Thoracic aorta (tissue), 2 donors: ENCODE results near the gene CHRNB2. TPM values are rescaled to one million over a fixed set of nuclear protein-coding genes. Genes with fewer than 3 reads are reported as not detected.

Source experiments
- ATAC-seq: fragments of 150-250 bp; one replicate; pipeline ENCODE4 v1.8.0; 2017; ENCODE audit warnings: low read depth; ENCODE audit not compliant: insufficient number of reproducible peaks, low FRiP score
- DNase-seq: peaks from one replicate; pipeline ENCODE4 v3.0.0-alpha.2; 2020; ENCODE audit warnings: low spot score
- H3K27ac ChIP-seq, 2 donors: fragments of 200-600 bp; sonication (generic); 1 replicate in 1 of 2; 2 replicates in 1 of 2; pipeline ENCODE4 v1.5.1; 2016; ENCODE audit warnings: mild to moderate bottlenecking in 2 of 2, moderate library complexity in 2 of 2
- H3K27me3 ChIP-seq: fragments of 200-600 bp; sonication (generic); replicated peaks from 2 replicates; pipeline ENCODE4 v1.6.0; 2016; ENCODE audit warnings: mild to moderate bottlenecking; ENCODE audit not compliant: insufficient read depth
- H3K36me3 ChIP-seq: fragments of 200-600 bp; sonication (generic); one replicate; pipeline ENCODE4 v1.5.1; 2016
- H3K4me1 ChIP-seq, 2 donors: fragments of 200-600 bp; sonication (generic); 1 replicate in 1 of 2; 2 replicates in 1 of 2; pipeline versions ENCODE4 v1.5.1 to v1.6.0; 2016; ENCODE audit warnings: low read depth in 2 of 2, mild to moderate bottlenecking in 1 of 2; ENCODE audit not compliant: control insufficient read depth in 1 of 2
- H3K4me3 ChIP-seq: fragments of 200-600 bp; sonication (generic); 2 replicates; pipeline ENCODE4 v1.5.1; 2016; ENCODE audit warnings: mild to moderate bottlenecking
- H3K9me3 ChIP-seq: fragments of 200-600 bp; sonication (generic); 2 replicates; pipeline ENCODE4 v1.5.1; 2016
- total RNA-seq, 2 donors: library from RNA; depleted of rRNA; stranded (reverse); fragments of >200 nt; gene quantifications; one replicate each; pipeline versions ENCODE4 v1.1.0 to v1.2.3, GENCODE V29; 2016
- TF ChIP-seq, protein P1 (sequence below): fragments of 200-600 bp; sonication (generic); IDR thresholded peaks from one replicate; pipeline ENCODE4 v1.5.1; 2019; ENCODE audit warnings: antibody characterized with exemption

Gene CHRNB2
- total RNA-seq, 2 donors from 2014 or later, result not detected

DNA sequence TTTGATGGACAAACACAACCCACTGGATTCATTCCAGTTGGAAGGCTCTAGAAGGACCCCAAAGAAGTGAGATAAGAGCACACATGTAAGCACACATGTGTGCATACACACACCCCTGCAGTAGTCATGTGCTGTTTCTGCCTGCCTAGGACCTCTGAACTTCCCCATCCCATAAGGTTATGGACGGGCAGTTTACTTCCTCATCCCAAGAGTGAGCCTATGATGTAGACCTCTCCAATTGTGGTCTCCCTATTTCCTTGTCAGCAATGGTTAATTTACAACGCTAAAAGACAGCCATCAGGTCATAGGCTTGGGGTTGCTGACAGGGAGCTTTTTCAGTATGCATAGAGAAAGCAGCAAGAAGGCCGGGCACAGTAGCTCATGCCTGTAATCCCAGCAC lies 55.8 kb downstream of the CHRNB2 start:
- Histone ChIP-seq H3K4me1 (peaks cover 8 to 27% of the 10 kb centered on the region in 2 donors), H3K4me3 (no peak overlapping the region), H3K27ac (no peak overlapping the region), H3K36me3 (no peaks in the 10 kb centered on the region), H3K27me3 (no peaks in the 10 kb centered on the region), H3K9me3 (no peaks in the 10 kb centered on the region)
- TF ChIP-seq, protein P1, sequence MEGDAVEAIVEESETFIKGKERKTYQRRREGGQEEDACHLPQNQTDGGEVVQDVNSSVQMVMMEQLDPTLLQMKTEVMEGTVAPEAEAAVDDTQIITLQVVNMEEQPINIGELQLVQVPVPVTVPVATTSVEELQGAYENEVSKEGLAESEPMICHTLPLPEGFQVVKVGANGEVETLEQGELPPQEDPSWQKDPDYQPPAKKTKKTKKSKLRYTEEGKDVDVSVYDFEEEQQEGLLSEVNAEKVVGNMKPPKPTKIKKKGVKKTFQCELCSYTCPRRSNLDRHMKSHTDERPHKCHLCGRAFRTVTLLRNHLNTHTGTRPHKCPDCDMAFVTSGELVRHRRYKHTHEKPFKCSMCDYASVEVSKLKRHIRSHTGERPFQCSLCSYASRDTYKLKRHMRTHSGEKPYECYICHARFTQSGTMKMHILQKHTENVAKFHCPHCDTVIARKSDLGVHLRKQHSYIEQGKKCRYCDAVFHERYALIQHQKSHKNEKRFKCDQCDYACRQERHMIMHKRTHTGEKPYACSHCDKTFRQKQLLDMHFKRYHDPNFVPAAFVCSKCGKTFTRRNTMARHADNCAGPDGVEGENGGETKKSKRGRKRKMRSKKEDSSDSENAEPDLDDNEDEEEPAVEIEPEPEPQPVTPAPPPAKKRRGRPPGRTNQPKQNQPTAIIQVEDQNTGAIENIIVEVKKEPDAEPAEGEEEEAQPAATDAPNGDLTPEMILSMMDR, result no peak
- DNase-seq, result no peak
- no peak for ATAC-seq

DNA sequence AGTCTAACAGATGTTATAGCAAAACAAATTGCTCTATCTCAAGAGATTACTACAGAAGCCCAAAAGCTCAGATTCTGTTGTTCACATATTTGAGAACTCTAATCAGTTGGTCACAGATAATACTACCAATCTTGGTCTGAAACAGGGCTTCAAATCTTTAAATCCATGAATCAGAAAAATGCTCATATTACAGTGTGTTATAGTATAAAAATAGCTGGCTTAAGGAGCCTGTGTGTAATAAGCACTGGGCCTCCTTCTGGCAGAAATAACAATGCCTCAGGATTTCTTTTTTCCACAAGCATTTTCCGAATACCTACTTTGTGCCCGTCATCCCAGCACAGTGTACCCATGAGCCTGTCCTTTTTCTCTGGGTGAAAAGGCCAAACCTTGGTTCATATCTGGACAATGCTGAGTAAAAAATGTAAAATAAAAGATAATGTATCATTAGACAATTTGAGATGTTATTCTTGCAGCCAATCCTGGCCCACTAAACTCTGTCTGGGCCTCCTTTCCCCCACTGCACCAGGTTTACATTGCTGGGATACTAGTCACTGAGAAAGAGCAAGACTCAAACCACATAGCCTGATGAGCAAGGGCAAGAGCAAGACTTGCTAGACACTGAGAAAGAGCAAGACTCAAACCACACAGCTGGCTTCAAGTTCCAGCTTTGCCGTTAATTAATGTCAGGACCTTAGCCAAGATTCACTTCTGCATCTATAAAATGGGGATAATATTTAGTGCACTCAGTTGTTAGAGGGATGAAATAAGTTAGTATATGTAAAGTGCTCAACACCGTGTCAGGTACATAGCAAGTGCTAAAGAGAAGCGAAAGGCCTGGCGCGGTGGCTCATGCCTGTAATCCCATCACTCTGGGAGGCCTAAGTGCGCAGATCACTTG lies 57.4 kb downstream of the CHRNB2 start:
- TF ChIP-seq, protein P1, result no peak
- Histone ChIP-seq H3K27ac (no peak overlapping the region), H3K36me3 (no peaks in the 10 kb centered on the region), H3K27me3 (no peaks in the 10 kb centered on the region), H3K4me1 (peaks cover 8 to 27% of the 10 kb centered on the region in 2 donors), H3K9me3 (no peaks in the 10 kb centered on the region), H3K4me3 (no peak overlapping the region)
- no peak for ATAC-seq
- DNase-seq, result no peak

DNA sequence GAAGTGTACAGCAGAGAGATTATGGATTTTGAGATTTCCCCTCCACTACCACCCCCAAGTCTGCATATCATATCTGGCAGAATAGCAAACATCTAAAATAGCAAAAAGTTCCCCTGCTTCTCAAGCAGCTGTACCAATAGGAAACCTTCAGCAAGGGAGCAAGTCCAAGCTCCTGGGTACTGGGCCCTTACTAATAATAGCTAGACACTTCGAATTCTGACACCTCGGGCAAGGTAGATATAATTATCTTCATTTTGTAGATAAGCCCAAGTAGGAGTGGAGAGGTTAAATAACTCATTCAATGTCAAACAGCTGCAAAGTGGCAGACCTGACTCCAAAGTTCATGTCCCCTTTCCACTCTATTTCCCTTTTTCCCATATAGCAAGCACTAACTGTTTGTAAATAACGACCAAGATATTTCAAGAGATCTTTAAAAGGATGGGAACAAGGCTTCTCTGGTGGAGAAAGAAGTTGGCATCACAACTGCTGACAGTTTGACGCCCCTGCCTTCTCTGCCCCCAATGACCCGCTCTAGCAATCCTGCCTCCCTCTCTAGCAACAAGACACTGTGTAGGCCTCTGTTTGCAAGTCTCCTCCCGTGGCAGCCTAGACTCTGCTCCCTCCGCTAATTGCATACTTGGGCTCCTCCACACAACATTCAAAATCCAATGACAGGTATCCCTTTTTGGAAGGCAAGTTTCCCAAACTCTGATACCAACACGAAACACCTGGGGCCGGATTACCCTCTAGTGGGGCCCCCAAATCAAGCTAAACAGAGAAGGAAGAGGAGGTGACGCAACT lies 59.1 kb downstream of the CHRNB2 start:
- H3K4me1 ChIP-seq, result peaks cover 8 to 23% of the 10 kb centered on the region in 2 donors
- H3K4me3 ChIP-seq, result peak overlapping the region; percentile 85
- no peaks in the 10 kb centered on the region for H3K36me3 ChIP-seq
- H3K27me3 ChIP-seq, result no peaks in the 10 kb centered on the region
- DNase-seq (no peak), ATAC-seq (no peak)
- H3K9me3 ChIP-seq, result no peaks in the 10 kb centered on the region
- TF ChIP-seq, protein P1, result no peak
- peak overlapping the region; percentile 96 to 97 for H3K27ac ChIP-seq

DNA sequence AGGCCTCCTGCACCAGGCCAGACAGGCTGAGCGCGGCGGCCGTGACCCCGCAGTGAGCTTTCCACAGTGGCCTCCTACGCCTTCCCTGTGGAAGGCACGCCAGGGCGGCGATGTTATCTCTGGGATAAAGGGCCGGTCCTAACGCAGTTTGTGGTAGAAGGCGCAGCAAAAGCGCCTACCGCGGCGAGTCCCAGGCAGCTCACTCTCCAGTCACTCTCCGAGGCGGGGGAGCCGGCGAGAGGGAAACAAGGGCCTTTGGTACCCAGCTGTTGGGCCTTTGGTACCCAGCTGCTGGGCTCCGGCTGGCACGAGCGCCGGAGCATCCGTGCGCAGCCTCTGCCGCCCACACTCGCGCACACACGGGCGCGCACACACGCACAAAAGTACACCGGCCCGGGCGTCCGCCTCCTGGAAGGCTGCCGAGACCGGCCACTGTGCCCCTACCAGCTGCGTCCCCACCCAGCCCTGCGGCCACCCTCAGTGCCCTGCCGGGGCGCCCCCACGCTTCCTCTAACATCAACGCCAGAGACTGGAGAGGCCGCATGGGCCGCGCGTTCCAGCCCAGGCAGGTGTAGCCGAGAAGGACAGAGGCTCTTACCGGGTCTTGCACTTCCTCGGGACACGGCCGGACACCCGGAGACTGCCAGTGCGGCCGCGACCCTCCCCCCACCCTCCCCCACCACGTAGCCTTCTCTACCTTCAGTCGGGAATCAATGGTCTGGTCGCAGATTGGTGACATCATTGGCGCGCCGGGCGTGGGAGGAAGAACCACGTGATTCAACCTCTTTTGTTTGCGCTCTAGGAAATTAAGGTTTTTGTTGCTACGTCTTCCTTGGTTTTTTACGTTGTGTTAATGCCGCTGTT lies 59.9 kb downstream of the CHRNB2 start:
- H3K9me3 ChIP-seq, result no peaks in the 10 kb centered on the region
- H3K4me1 ChIP-seq, result peaks cover 8 to 23% of the 10 kb centered on the region in 2 donors
- TF ChIP-seq, protein P1, result no peak
- peak overlapping the region; percentile 96 to 97 for H3K27ac ChIP-seq
- ATAC-seq (peak; percentile 69), DNase-seq (peak; percentile 73)
- H3K36me3 ChIP-seq, result no peaks in the 10 kb centered on the region
- H3K4me3 ChIP-seq, result peak overlapping the region; percentile 85
- no peaks in the 10 kb centered on the region for H3K27me3 ChIP-seq
